Measurements from ENCODE around the gene MOB3B. TPM values are rescaled to one million over a fixed set of nuclear protein-coding genes. Genes with fewer than 3 reads are reported as not detected.

The MOB3B gene
- polyA plus RNA-seq, 1 of the 3 experiments (the other 2 are of a cell fraction): 0.90 TPM

GRCh38 chr9:27395484-27395921 is 134.1 kb downstream of the MOB3B start:
- H3K36me3 ChIP-seq (replicated peaks in 1 of 2; ENCODE audit: control insufficient read depth in 1 of 2, insufficient read depth in 2 of 2, low read length in 1 of 2): no peaks in the 10 kb centered on the region
- H3K9me3 ChIP-seq: no peaks in the 10 kb centered on the region
- no peak overlapping the region for H3K4me3 ChIP-seq (ENCODE audit: low read depth in 2 of 2, low read length in 1 of 2)
- no peaks in the 10 kb centered on the region for H4K20me1 ChIP-seq (ENCODE audit: insufficient read depth)
- POLR2A ChIA-PET: no interaction called here
- DNase-seq: no peak
- no peaks in the 10 kb centered on the region for H3K79me2 ChIP-seq (ENCODE audit: insufficient read depth)
- CTCF ChIA-PET: no interaction called here
- WGBS (ENCODE audit: low lambda C conversion rate): 47% methylated on average over 4 of the region's 4 CpGs
- no peaks in the 10 kb centered on the region for H3K9me2 ChIP-seq
- no peaks in the 10 kb centered on the region for H3K27me3 ChIP-seq (ENCODE audit: insufficient read depth)
- H3K4me2 ChIP-seq: no peak overlapping the region
- no peak for TF ChIP-seq SMC3 (IDR thresholded peaks at IDR 0.05; ENCODE audit: low read depth, low read length)
- no peak for TF ChIP-seq FOSL2 (IDR thresholded peaks at IDR 0.05; ENCODE audit: borderline replicate concordance, low read depth)
- TF ChIP-seq ELF1 (IDR thresholded peaks at IDR 0.05): no peak
- no peak for TF ChIP-seq NRF1 (IDR thresholded peaks at IDR 0.05; ENCODE audit: low read depth, low read length)
- TF ChIP-seq SIN3A (IDR thresholded peaks at IDR 0.05; ENCODE audit: borderline replicate concordance, low read depth, low read length): no peak
- TF ChIP-seq ZBTB33 (IDR thresholded peaks at IDR 0.05; ENCODE audit: borderline replicate concordance, low read depth): no peak
- TF ChIP-seq MAX (IDR thresholded peaks at IDR 0.05; ENCODE audit: low read depth): no peak
- TF ChIP-seq RFX5 (IDR thresholded peaks at IDR 0.05; ENCODE audit: low read length): no peak
- TF ChIP-seq USF1 (IDR thresholded peaks at IDR 0.05; ENCODE audit: borderline replicate concordance, low read depth): no peak
- TF ChIP-seq RCOR1 (IDR thresholded peaks at IDR 0.05; ENCODE audit: low read length): no peak
- TF ChIP-seq EZH2phosphoT487 (IDR thresholded peaks at IDR 0.05; ENCODE audit: borderline replicate concordance, low read depth): no peak
- TF ChIP-seq TEAD4 (IDR thresholded peaks at IDR 0.05; ENCODE audit: borderline replicate concordance, insufficient read depth): no peak
- no peak for TF ChIP-seq MXI1 (IDR thresholded peaks at IDR 0.05; ENCODE audit: low read depth, low read length)
- no peak for TF ChIP-seq RXRA (IDR thresholded peaks at IDR 0.05; ENCODE audit: borderline replicate concordance, low read depth)
- TF ChIP-seq GATA2 (CRISPR knock-in tag; IDR thresholded peaks at IDR 0.05): no peak
- TF ChIP-seq IRF3 (IDR thresholded peaks at IDR 0.05; ENCODE audit: low read depth, low read length): no peak
- TF ChIP-seq REST (IDR thresholded peaks at IDR 0.05; ENCODE audit: low read depth, low read length): no peak
- no peak for TF ChIP-seq GABPA (IDR thresholded peaks at IDR 0.05; ENCODE audit: low read depth)
- peaks cover 6% of the 10 kb centered on the region for H3F3A ChIP-seq (replicated peaks; ENCODE audit: insufficient read depth)
- no peak overlapping the region for H3K27ac ChIP-seq (ENCODE audit: low read depth in 2 of 2, low read length in 1 of 2)
- H3K9ac ChIP-seq: no peak overlapping the region
- no peak overlapping the region; the same call in 1 of the 2 replicates for H2AFZ ChIP-seq (ENCODE audit: low read depth)
- H3K4me1 ChIP-seq (ENCODE audit: control insufficient read depth in 1 of 2, insufficient read depth in 2 of 2, low read depth in 1 of 2, low read length in 1 of 2): peaks cover 5% of the 10 kb centered on the region in 2 experiments; a peak in 3 of 4 replicates
